ENCODE measurements around the gene SIDT1.

Gene SIDT1

DNA sequence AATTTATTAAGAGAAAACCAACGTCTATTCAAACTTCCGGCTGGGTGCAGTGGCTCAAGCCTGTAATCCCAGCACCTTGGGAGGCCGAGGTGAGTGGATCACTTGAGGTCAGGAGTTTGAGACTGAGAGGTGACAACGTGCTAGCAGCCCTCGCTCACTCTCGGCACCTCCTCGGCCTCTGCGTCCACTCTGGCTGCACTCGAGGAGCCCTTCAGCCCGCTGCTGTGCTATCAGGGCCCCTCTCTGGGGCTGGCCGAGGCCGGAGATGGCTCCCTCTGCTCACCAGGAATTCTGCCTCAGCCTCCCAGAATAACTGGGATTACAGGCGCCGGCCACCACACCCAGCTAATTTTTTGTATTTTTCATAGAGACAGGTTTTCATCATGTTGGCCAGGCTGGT is 105.4 kb downstream of the SIDT1 start:
- Histone ChIP-seq H3K36me3 (ENCODE audit: control insufficient read depth, insufficient read depth, low read length) (no peaks in the 10 kb centered on the region), H3K79me2 (ENCODE audit: control insufficient read depth, insufficient read depth, low read length) (no peaks in the 10 kb centered on the region), H3K9ac (ENCODE audit: low read length) (no peak overlapping the region), H3K4me3 (ENCODE audit: low read length) (no peak overlapping the region), H3K79me1 (ENCODE audit: low read length) (no peaks in the 10 kb centered on the region), H2AK5ac (ENCODE audit: low read length) (no peak overlapping the region), H3K4ac (ENCODE audit: low read depth, low read length) (no peak overlapping the region), H4K5ac (ENCODE audit: low read length) (no peak overlapping the region), H4K8ac (ENCODE audit: low read depth, low read length) (no peak overlapping the region), H2BK5ac (ENCODE audit: low read length) (no peak overlapping the region), H3K27ac (ENCODE audit: low read depth, low read length) (no peak overlapping the region), H2BK120ac (ENCODE audit: low read depth, low read length) (no peak overlapping the region), H3K4me1 (ENCODE audit: control insufficient read depth, low read depth, low read length) (no peaks in the 10 kb centered on the region), H3K23ac (ENCODE audit: low read length) (no peak overlapping the region), H3K4me2 (ENCODE audit: low read length) (no peak overlapping the region), H2BK15ac (replicated peaks; ENCODE audit: low read depth) (no peak overlapping the region), H3K27me3 (ENCODE audit: insufficient read depth, low read length, poor library complexity) (no peaks in the 10 kb centered on the region), H3K18ac (ENCODE audit: low read length) (no peak overlapping the region), H3K56ac (ENCODE audit: low read length) (no peak overlapping the region)
- no CpG with 5 or more reads among the region's 14 CpGs for WGBS (ENCODE audit: extremely low coverage, insufficient coverage, low lambda C conversion rate)
- DNase-seq = no peak

DNA sequence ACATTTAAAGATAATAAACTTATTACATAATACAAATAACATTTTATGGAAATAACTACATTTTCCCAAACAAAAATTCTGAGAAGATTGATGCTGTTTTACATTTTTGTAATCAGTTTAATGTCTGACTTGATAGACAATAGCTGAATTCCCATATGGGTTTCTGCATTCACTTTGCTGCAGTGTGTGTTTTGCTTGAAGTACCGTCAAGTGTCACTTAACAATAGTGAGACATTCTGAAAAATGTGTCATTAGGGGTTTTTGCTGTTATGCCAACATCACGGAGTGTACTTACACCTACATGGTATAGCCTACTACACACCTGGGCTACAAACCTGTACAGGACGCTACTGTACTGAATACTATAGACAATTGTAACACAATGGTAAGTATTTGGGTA is 106.6 kb downstream of the SIDT1 start:
- Histone ChIP-seq H3K27me3 (ENCODE audit: insufficient read depth, low read length, poor library complexity) (no peaks in the 10 kb centered on the region), H3K4me2 (ENCODE audit: low read length) (no peak overlapping the region), H3K56ac (ENCODE audit: low read length) (no peak overlapping the region), H3K79me2 (ENCODE audit: control insufficient read depth, insufficient read depth, low read length) (no peaks in the 10 kb centered on the region), H2BK120ac (ENCODE audit: low read depth, low read length) (no peak overlapping the region), H3K4me1 (ENCODE audit: control insufficient read depth, low read depth, low read length) (no peaks in the 10 kb centered on the region), H4K5ac (ENCODE audit: low read length) (no peak overlapping the region), H3K4ac (ENCODE audit: low read depth, low read length) (no peak overlapping the region), H2AK5ac (ENCODE audit: low read length) (no peak overlapping the region), H2BK5ac (ENCODE audit: low read length) (no peak overlapping the region), H3K27ac (ENCODE audit: low read depth, low read length) (no peak overlapping the region), H3K79me1 (ENCODE audit: low read length) (no peaks in the 10 kb centered on the region), H3K18ac (ENCODE audit: low read length) (no peak overlapping the region), H3K9ac (ENCODE audit: low read length) (no peak overlapping the region), H2BK15ac (replicated peaks; ENCODE audit: low read depth) (no peak overlapping the region), H3K4me3 (ENCODE audit: low read length) (no peak overlapping the region), H3K36me3 (ENCODE audit: control insufficient read depth, insufficient read depth, low read length) (no peaks in the 10 kb centered on the region), H4K8ac (ENCODE audit: low read depth, low read length) (no peak overlapping the region), H3K23ac (ENCODE audit: low read length) (no peak overlapping the region)
- no CpG with 5 or more reads among the region's 3 CpGs for WGBS (ENCODE audit: extremely low coverage, insufficient coverage, low lambda C conversion rate)
- no peak for DNase-seq

- no peak overlapping the region for H3K27ac ChIP-seq (ENCODE audit: low read depth, low read length)
- no peak overlapping the region for H2AK5ac ChIP-seq (ENCODE audit: low read length)
- H3K23ac ChIP-seq (ENCODE audit: low read length) = no peak overlapping the region
- no peaks in the 10 kb centered on the region for H3K27me3 ChIP-seq (ENCODE audit: insufficient read depth, low read length, poor library complexity)
- no peak overlapping the region for H3K18ac ChIP-seq (ENCODE audit: low read length)
- H2BK5ac ChIP-seq (ENCODE audit: low read length) = no peak overlapping the region
- no peaks in the 10 kb centered on the region for H3K79me1 ChIP-seq (ENCODE audit: low read length)
- no peak overlapping the region for H3K56ac ChIP-seq (ENCODE audit: low read length)
- H4K8ac ChIP-seq (ENCODE audit: low read depth, low read length) = no peak overlapping the region
- no peak overlapping the region for H2BK15ac ChIP-seq (replicated peaks; ENCODE audit: low read depth)
- no peak overlapping the region for H4K5ac ChIP-seq (ENCODE audit: low read length)
- H3K4me2 ChIP-seq (ENCODE audit: low read length) = no peak overlapping the region
- H3K4me3 ChIP-seq (ENCODE audit: low read length) = no peak overlapping the region
- no peak overlapping the region for H3K9ac ChIP-seq (ENCODE audit: low read length)
- no peak overlapping the region for H3K4ac ChIP-seq (ENCODE audit: low read depth, low read length)
- no peaks in the 10 kb centered on the region for H3K79me2 ChIP-seq (ENCODE audit: control insufficient read depth, insufficient read depth, low read length)
- H3K4me1 ChIP-seq (ENCODE audit: control insufficient read depth, low read depth, low read length) = no peaks in the 10 kb centered on the region
- no peaks in the 10 kb centered on the region for H3K36me3 ChIP-seq (ENCODE audit: control insufficient read depth, insufficient read depth, low read length)
- no CpG with 5 or more reads among the region's 7 CpGs for WGBS (ENCODE audit: extremely low coverage, insufficient coverage, low lambda C conversion rate)
- no peak for DNase-seq
- H2BK120ac ChIP-seq (ENCODE audit: low read depth, low read length) = no peak overlapping the region
Observed at GRCh38 chr3:113643583-113643982, 111.2 kb downstream of the SIDT1 start.

GRCh38 chr3:113648524-113648923 is 116.2 kb downstream of the SIDT1 start:
- H3K4me3 ChIP-seq (ENCODE audit: low read length) = no peak overlapping the region
- H3K23ac ChIP-seq (ENCODE audit: low read length) = no peak overlapping the region
- H3K27me3 ChIP-seq (ENCODE audit: insufficient read depth, low read length, poor library complexity) = no peaks in the 10 kb centered on the region
- no peak overlapping the region for H2BK15ac ChIP-seq (replicated peaks; ENCODE audit: low read depth)
- H4K5ac ChIP-seq (ENCODE audit: low read length) = no peak overlapping the region
- no peak overlapping the region for H2AK5ac ChIP-seq (ENCODE audit: low read length)
- no peak overlapping the region for H3K18ac ChIP-seq (ENCODE audit: low read length)
- no peak overlapping the region for H3K27ac ChIP-seq (ENCODE audit: low read depth, low read length)
- no peak overlapping the region for H3K9ac ChIP-seq (ENCODE audit: low read length)
- no peak overlapping the region for H3K56ac ChIP-seq (ENCODE audit: low read length)
- H2BK120ac ChIP-seq (ENCODE audit: low read depth, low read length) = no peak overlapping the region
- DNase-seq = no peak
- H2BK5ac ChIP-seq (ENCODE audit: low read length) = no peak overlapping the region
- H3K4ac ChIP-seq (ENCODE audit: low read depth, low read length) = no peak overlapping the region
- H3K4me1 ChIP-seq (ENCODE audit: control insufficient read depth, low read depth, low read length) = no peaks in the 10 kb centered on the region
- no peak overlapping the region for H3K4me2 ChIP-seq (ENCODE audit: low read length)
- no peak overlapping the region for H4K8ac ChIP-seq (ENCODE audit: low read depth, low read length)
- no peaks in the 10 kb centered on the region for H3K36me3 ChIP-seq (ENCODE audit: control insufficient read depth, insufficient read depth, low read length)
- no peaks in the 10 kb centered on the region for H3K79me2 ChIP-seq (ENCODE audit: control insufficient read depth, insufficient read depth, low read length)
- no peaks in the 10 kb centered on the region for H3K79me1 ChIP-seq (ENCODE audit: low read length)

DNA sequence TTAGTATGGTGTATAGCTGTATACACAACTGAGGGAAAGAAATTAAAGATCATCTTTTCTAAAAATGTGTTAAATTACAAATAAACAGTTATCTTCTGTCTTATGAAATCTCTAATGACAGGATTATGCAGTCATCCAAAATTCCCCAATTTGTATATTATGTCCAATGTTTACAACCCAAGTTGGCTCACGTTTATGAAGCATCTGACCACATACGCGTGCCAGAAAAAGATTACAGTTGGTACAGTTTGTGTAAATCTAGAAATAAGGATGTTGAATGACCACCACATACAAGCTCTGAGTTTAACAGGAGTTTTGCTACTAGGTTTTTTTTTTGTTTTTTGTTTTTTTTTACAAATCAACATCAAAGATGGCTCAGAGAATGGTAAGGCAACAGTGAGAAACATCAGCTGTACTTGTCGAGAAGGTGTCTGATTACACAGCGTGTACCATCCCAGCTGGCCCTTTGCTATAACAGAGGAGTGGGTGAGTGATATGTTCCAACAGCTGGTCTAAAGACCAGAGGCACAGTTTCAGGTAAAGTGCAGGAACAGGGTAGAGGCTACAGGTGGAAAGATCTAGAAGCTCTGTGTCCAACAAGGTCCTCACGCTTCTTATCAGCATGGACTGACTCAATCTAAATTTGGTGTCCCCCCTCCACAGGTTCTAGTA is 117.0 kb downstream of the SIDT1 start:
- H3K18ac ChIP-seq (ENCODE audit: low read length) = no peak overlapping the region
- no peaks in the 10 kb centered on the region for H3K4me1 ChIP-seq (ENCODE audit: control insufficient read depth, low read depth, low read length)

GRCh38 chr3:113654310-113654709 is 122.0 kb downstream of the SIDT1 start:
- H3K4me3 ChIP-seq (ENCODE audit: low read length) = no peak overlapping the region
- H2AK5ac ChIP-seq (ENCODE audit: low read length) = no peak overlapping the region
- DNase-seq = no peak
- no peak overlapping the region for H3K4me2 ChIP-seq (ENCODE audit: low read length)
- WGBS (ENCODE audit: extremely low coverage, insufficient coverage, low lambda C conversion rate) = no CpG with 5 or more reads among the region's 1 CpG
- no peak overlapping the region for H2BK5ac ChIP-seq (ENCODE audit: low read length)
- no peak overlapping the region for H4K8ac ChIP-seq (ENCODE audit: low read depth, low read length)
- H3K27ac ChIP-seq (ENCODE audit: low read depth, low read length) = no peak overlapping the region
- no peak overlapping the region for H3K56ac ChIP-seq (ENCODE audit: low read length)
- H3K18ac ChIP-seq (ENCODE audit: low read length) = no peak overlapping the region
- H4K5ac ChIP-seq (ENCODE audit: low read length) = no peak overlapping the region
- H3K4ac ChIP-seq (ENCODE audit: low read depth, low read length) = no peak overlapping the region
- no peak overlapping the region for H2BK15ac ChIP-seq (replicated peaks; ENCODE audit: low read depth)
- H3K23ac ChIP-seq (ENCODE audit: low read length) = no peak overlapping the region
- no peaks in the 10 kb centered on the region for H3K4me1 ChIP-seq (ENCODE audit: control insufficient read depth, low read depth, low read length)
- no peaks in the 10 kb centered on the region for H3K36me3 ChIP-seq (ENCODE audit: control insufficient read depth, insufficient read depth, low read length)
- H2BK120ac ChIP-seq (ENCODE audit: low read depth, low read length) = no peak overlapping the region
- H3K79me1 ChIP-seq (ENCODE audit: low read length) = no peaks in the 10 kb centered on the region
- H3K27me3 ChIP-seq (ENCODE audit: insufficient read depth, low read length, poor library complexity) = no peaks in the 10 kb centered on the region
- no peak overlapping the region for H3K9ac ChIP-seq (ENCODE audit: low read length)
- H3K79me2 ChIP-seq (ENCODE audit: control insufficient read depth, insufficient read depth, low read length) = no peaks in the 10 kb centered on the region

More for the DNA sequence above, 117.0 kb downstream of the SIDT1 start:
- H2BK5ac ChIP-seq (ENCODE audit: low read length) = no peak overlapping the region
- H3K36me3 ChIP-seq (ENCODE audit: control insufficient read depth, insufficient read depth, low read length) = no peaks in the 10 kb centered on the region
- H3K79me1 ChIP-seq (ENCODE audit: low read length) = no peaks in the 10 kb centered on the region
- no peak overlapping the region for H3K9ac ChIP-seq (ENCODE audit: low read length)
- H3K23ac ChIP-seq (ENCODE audit: low read length) = no peak overlapping the region
- no peaks in the 10 kb centered on the region for H3K79me2 ChIP-seq (ENCODE audit: control insufficient read depth, insufficient read depth, low read length)
- DNase-seq = no peak
- no peak overlapping the region for H3K56ac ChIP-seq (ENCODE audit: low read length)
- no peak overlapping the region for H3K4me3 ChIP-seq (ENCODE audit: low read length)
- WGBS (ENCODE audit: extremely low coverage, insufficient coverage, low lambda C conversion rate) = no CpG with 5 or more reads among the region's 6 CpGs
- no peak overlapping the region for H3K4me2 ChIP-seq (ENCODE audit: low read length)
- H3K27me3 ChIP-seq (ENCODE audit: insufficient read depth, low read length, poor library complexity) = no peaks in the 10 kb centered on the region
- no peak overlapping the region for H2BK120ac ChIP-seq (ENCODE audit: low read depth, low read length)
- no peak overlapping the region for H4K8ac ChIP-seq (ENCODE audit: low read depth, low read length)
- H2AK5ac ChIP-seq (ENCODE audit: low read length) = no peak overlapping the region
- H2BK15ac ChIP-seq (replicated peaks; ENCODE audit: low read depth) = no peak overlapping the region
- H3K4ac ChIP-seq (ENCODE audit: low read depth, low read length) = no peak overlapping the region
- H4K5ac ChIP-seq (ENCODE audit: low read length) = no peak overlapping the region
- H3K27ac ChIP-seq (ENCODE audit: low read depth, low read length) = no peak overlapping the region
